ENCODE results near the gene CD300C. TPM values are rescaled to one million over a fixed set of nuclear protein-coding genes. Genes with fewer than 3 reads are reported as not detected.

CD300C gene
- total RNA-seq, 4 donors from 2014 or later: 0.18 to 0.76 (median 0.42) TPM; not detected in 1

DNA sequence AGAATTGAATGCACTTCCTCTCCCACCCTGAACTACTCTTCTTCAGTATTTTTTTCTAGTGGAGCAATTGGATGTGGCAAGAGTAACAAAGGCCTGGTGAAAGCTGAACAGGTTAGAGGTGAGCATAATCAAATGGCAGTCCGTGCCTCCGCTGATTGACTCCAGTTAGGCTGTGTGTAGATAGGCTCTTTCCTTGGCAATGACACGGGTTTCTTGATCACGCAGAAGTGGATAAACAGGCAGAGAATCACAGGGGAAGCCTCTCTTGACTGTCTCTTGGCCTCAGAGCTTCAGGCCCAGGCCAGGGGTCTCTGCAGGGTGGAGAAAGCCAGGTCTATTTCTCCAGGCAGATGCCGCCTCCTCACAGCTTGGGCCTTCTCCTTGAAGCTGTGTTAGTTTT lies 18.8 kb downstream of the CD300C start:
- TF ChIP-seq POLR2A (IDR thresholded peaks at IDR 0.05): no peak
- Histone ChIP-seq H3K36me3 (no peaks in the 10 kb centered on the region), H3K9me3 (peaks cover 0 to 8% (median 3%) of the 10 kb centered on the region in 3 donors), H3K27me3 (peaks cover 0 to 34% (median 0%) of the 10 kb centered on the region in 4 donors), H3K4me3 (no peak overlapping the region), H3K4me1 (no peaks in the 10 kb centered on the region), H3K27ac (no peak overlapping the region)
- no peak for DNase-seq
- WGBS, 2 donors: 74 to 75% methylated on average over 4 of the region's 5 CpGs
- intact Hi-C loops (cut with DNase I): no loop called here

GRCh38 chr17:74526681-74527080 lies 19.2 kb downstream of the CD300C start:
- H3K36me3 ChIP-seq: no peaks in the 10 kb centered on the region
- intact Hi-C loops (cut with DNase I): no loop called here
- TF ChIP-seq POLR2A (IDR thresholded peaks at IDR 0.05) (no peak), CTCF (IDR thresholded peaks at IDR 0.05) (no peak)
- 47 to 57% methylated on average over 3 of the region's 3 CpGs for WGBS, 2 donors
- peaks cover 0 to 30% (median 0%) of the 10 kb centered on the region in 4 donors for H3K27me3 ChIP-seq
- H3K27ac ChIP-seq: no peak overlapping the region
- DNase-seq: no peak
- H3K9me3 ChIP-seq: peaks cover 0 to 8% (median 3%) of the 10 kb centered on the region in 3 donors
- no peaks in the 10 kb centered on the region for H3K4me1 ChIP-seq
- H3K4me3 ChIP-seq: no peak overlapping the region

- no peak for DNase-seq
- 84% methylated on average over 7 to 14 of the region's 14 CpGs for WGBS, 2 donors
- intact Hi-C loops (cut with DNase I): no loop called here
Measured at GRCh38 chr17:74525781-74526288, 20.1 kb downstream of the CD300C start.

GRCh38 chr17:74525465-74525725 lies 20.5 kb downstream of the CD300C start:
- no peak overlapping the region for H3K27ac ChIP-seq
- WGBS, 2 donors: 90 to 100% methylated on average over 1 of the region's 1 CpG
- DNase-seq: no peak
- peaks cover 0 to 8% (median 3%) of the 10 kb centered on the region in 3 donors for H3K9me3 ChIP-seq
- intact Hi-C loops (cut with DNase I): no loop called here
- H3K36me3 ChIP-seq: no peaks in the 10 kb centered on the region
- TF ChIP-seq POLR2A (IDR thresholded peaks at IDR 0.05) (no peak), CTCF (IDR thresholded peaks at IDR 0.05) (no peak)
- H3K4me3 ChIP-seq: no peak overlapping the region
- peaks cover 0 to 24% (median 0%) of the 10 kb centered on the region in 4 donors for H3K27me3 ChIP-seq
- H3K4me1 ChIP-seq: no peaks in the 10 kb centered on the region

More at GRCh38 chr17:74525781-74526288, 20.1 kb downstream of the CD300C start:
- H3K4me1 ChIP-seq: no peaks in the 10 kb centered on the region
- H3K27ac ChIP-seq: no peak overlapping the region
- no peak overlapping the region for H3K4me3 ChIP-seq
- peaks cover 0 to 8% (median 3%) of the 10 kb centered on the region in 3 donors for H3K9me3 ChIP-seq
- peaks cover 0 to 24% (median 0%) of the 10 kb centered on the region in 4 donors for H3K27me3 ChIP-seq
- H3K36me3 ChIP-seq: no peaks in the 10 kb centered on the region
- no peak for TF ChIP-seq POLR2A (IDR thresholded peaks at IDR 0.05)
- TF ChIP-seq CTCF (IDR thresholded peaks at IDR 0.05): no peak

DNA sequence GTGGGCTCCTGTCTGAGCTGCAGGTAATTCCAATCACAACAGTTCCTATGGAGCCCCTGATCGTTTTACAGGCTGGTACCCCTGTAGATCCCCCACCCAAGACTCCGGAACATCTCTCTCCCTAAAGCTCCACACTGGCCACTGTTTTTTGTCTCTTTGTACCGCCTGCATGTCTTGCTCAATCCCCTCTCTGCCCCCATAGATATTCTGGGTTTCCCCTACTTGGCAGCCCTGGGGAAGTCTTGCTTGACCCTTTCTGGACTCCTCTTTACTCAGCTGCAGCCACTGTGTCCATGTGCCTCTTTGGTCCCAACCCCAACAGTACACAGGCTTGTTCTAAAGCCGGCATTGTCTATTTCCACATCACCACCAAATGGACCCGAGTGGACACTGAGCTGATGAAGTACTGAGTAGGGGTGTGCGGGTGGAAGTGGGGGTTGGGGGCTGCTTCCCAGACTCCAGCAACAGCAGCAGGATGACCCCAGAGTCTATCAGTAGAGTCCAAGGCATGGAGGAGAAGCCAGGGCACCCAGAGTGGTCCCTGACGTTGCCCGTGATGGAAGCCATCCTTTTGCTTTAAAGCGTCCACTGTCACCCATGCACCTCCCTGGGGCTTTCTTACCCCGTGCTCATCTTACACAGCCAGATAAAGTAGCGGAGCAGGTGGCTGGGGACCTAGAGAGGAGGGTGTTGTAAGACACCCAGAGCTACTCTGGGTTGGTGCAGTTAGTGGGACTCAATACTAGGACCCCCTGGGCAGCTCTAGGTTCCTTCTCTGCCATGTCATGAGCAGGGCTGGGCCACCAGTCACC lies 21.1 kb downstream of the CD300C start:
- Histone ChIP-seq H3K36me3 (no peaks in the 10 kb centered on the region), H3K27ac (no peak overlapping the region), H3K4me1 (no peaks in the 10 kb centered on the region), H3K4me3 (no peak overlapping the region), H3K27me3 (peaks cover 0 to 24% (median 0%) of the 10 kb centered on the region in 4 donors), H3K9me3 (peaks cover 0 to 8% (median 3%) of the 10 kb centered on the region in 3 donors)
- no peak for TF ChIP-seq POLR2A (IDR thresholded peaks at IDR 0.05)
- no peak for TF ChIP-seq CTCF (IDR thresholded peaks at IDR 0.05)
- intact Hi-C loops (cut with DNase I): no loop called here
- 61 to 65% methylated on average over 8 to 9 of the region's 11 CpGs for WGBS, 2 donors
- DNase-seq: no peak

All from esophagus squamous epithelium (tissue), 5 donors.